Panc1 (cell line): ENCODE results near the gene TTC13. TPM values are rescaled to one million over a fixed set of nuclear protein-coding genes. Genes with fewer than 3 reads are reported as not detected.

Experiments used
- ATAC-seq: fragments of 200-7000 bp; cut with Tn5 transposase; 2 replicates; pipeline ENCODE4 v1.9.1; 2020; ENCODE audit warnings: mild to moderate bottlenecking, moderate library complexity
- BruUV-seq: library from RNA; stranded (reverse); fragments of 400-500 nt; replicated peaks from 2 replicates; lab custom pipeline; 2021; lab: Mats Ljungman, UMichigan
- CTCF ChIA-PET: fragments of 300-600 bp; sonication (Branson Sonifier 250); formaldehyde crosslinking; loops from one replicate; lab custom pipeline; 2022; ENCODE audit warnings: antibody characterized with exemption; lab: Charles Lee
- POLR2A ChIA-PET: fragments of 300-600 bp; sonication (Branson Sonifier 250); formaldehyde crosslinking; loops from one replicate; lab custom pipeline; 2022; ENCODE audit warnings: antibody characterized with exemption; lab: Charles Lee
- DNase-seq: peaks from one replicate; pipeline ENCODE4 v3.0.0-alpha.2; 2010; ENCODE audit warnings: low read depth, low spot score
- H3K27ac ChIP-seq: 2 replicates; pipeline ENCODE4 v1.5.1; 2011; ENCODE audit warnings: mild to moderate bottlenecking, low read length, inconsistent platforms
- H3K27me3 ChIP-seq: fragments of 200-500 bp; sonication (Bioruptor generic); 2 replicates; pipeline ENCODE4 v1.6.0; 2014; ENCODE audit warnings: low read length, inconsistent platforms; ENCODE audit not compliant: control insufficient read depth, insufficient read depth
- H3K36me3 ChIP-seq: fragments of 200-500 bp; sonication (Bioruptor generic); 2 replicates; pipeline ENCODE4 v1.5.1; 2014; ENCODE audit warnings: inconsistent platforms, mild to moderate bottlenecking, low read length, moderate library complexity; ENCODE audit not compliant: control insufficient read depth, insufficient read depth
- H3K4me1 ChIP-seq: 2 replicates; pipeline ENCODE4 v1.5.1; 2011; ENCODE audit warnings: inconsistent platforms, mild to moderate bottlenecking, low read length, moderate library complexity; ENCODE audit not compliant: control insufficient read depth, insufficient read depth
- H3K4me3 ChIP-seq, 2 experiments: 2 replicates each; pipeline ENCODE4 v1.5.1; 2011 to 2012; ENCODE audit warnings: low read depth in 2 of 2, low read length in 2 of 2, mild to moderate bottlenecking in 2 of 2, inconsistent platforms in 1 of 2, moderate library complexity in 1 of 2
- H3K9me3 ChIP-seq: fragments of 200-500 bp; sonication (Bioruptor generic); 2 replicates; pipeline ENCODE4 v1.5.1; 2014; ENCODE audit warnings: low read depth, mild to moderate bottlenecking, inconsistent platforms, low read length, moderate library complexity; ENCODE audit not compliant: control insufficient read depth, insufficient read depth
- CTCF ChIP-seq: fragments of 450-650 bp; IDR thresholded peaks from 2 replicates; pipeline ENCODE4 v1.5.1; 2017; ENCODE audit warnings: mild to moderate bottlenecking
- POLR2AphosphoS5 ChIP-seq: IDR thresholded peaks from 2 replicates; pipeline ENCODE4 v1.6.1; 2012; ENCODE audit warnings: mild to moderate bottlenecking, low read depth, low read length, moderate library complexity
- SIN3A ChIP-seq: IDR thresholded peaks from 2 replicates; pipeline ENCODE4 v1.6.1; 2012; ENCODE audit warnings: low read depth, mild to moderate bottlenecking, low read length, moderate library complexity, borderline replicate concordance; ENCODE audit not compliant: insufficient read depth
- TCF7L2 ChIP-seq: IDR thresholded peaks from 2 replicates; pipeline ENCODE4 v1.6.1; 2011; ENCODE audit warnings: mild to moderate bottlenecking, low read depth, low read length, inconsistent platforms
- in situ Hi-C: cut with HindIII; loops from 2 replicates; pipeline ENCODE4 v1.10.0; 2016; ENCODE audit warnings: low sequenced_read_pairs, low pct_unique_long_range_greater_than_20kb
- intact Hi-C: fragments of 100-400 bp; cut with micrococcal nuclease; formaldehyde crosslinking; loops from one replicate; pipeline ENCODE4 v1.10.0; 2022; ENCODE audit not compliant: unreplicated experiment
- total RNA-seq: library from RNA; stranded (reverse); gene quantifications from one replicate; pipeline ENCODE4 v1.2.1, GENCODE V29; 2021; ENCODE audit not compliant: unreplicated experiment
- TF ChIP-seq, protein P1 (sequence below), 2 experiments: IDR thresholded peaks; 2 replicates each; pipeline ENCODE4 v1.6.1; 2011 to 2012; ENCODE audit warnings: low read depth in 2 of 2, control low read depth in 1 of 2, low read length in 1 of 2, mild to moderate bottlenecking in 1 of 2, moderate library complexity in 1 of 2; ENCODE audit not compliant: insufficient read depth in 1 of 2

TTC13 gene
- total RNA-seq, 1 experiment from 2014 or later = 19.0 TPM

DNA sequence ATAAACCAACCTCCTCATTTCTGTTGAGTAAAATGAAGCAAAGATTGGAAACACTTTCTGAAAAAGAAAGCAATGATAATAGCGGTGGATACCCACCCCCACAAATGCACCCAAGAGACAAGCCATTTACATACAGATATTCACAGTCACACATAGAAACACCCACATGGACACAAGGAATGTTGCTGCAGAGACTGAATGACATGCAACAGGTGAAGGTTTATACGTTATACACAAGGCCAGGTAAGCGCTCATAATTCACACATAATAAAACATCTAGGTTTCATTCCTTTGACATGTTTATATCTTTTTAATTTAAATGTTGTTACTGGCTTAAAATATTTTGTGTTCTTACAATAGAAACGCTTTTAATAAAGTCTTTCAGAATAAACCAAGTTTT is 21.5 kb upstream of the TTC13 start:
- in situ Hi-C loops (no loop called here), intact Hi-C loops (no loop called here)
- TF ChIP-seq, protein P1, sequence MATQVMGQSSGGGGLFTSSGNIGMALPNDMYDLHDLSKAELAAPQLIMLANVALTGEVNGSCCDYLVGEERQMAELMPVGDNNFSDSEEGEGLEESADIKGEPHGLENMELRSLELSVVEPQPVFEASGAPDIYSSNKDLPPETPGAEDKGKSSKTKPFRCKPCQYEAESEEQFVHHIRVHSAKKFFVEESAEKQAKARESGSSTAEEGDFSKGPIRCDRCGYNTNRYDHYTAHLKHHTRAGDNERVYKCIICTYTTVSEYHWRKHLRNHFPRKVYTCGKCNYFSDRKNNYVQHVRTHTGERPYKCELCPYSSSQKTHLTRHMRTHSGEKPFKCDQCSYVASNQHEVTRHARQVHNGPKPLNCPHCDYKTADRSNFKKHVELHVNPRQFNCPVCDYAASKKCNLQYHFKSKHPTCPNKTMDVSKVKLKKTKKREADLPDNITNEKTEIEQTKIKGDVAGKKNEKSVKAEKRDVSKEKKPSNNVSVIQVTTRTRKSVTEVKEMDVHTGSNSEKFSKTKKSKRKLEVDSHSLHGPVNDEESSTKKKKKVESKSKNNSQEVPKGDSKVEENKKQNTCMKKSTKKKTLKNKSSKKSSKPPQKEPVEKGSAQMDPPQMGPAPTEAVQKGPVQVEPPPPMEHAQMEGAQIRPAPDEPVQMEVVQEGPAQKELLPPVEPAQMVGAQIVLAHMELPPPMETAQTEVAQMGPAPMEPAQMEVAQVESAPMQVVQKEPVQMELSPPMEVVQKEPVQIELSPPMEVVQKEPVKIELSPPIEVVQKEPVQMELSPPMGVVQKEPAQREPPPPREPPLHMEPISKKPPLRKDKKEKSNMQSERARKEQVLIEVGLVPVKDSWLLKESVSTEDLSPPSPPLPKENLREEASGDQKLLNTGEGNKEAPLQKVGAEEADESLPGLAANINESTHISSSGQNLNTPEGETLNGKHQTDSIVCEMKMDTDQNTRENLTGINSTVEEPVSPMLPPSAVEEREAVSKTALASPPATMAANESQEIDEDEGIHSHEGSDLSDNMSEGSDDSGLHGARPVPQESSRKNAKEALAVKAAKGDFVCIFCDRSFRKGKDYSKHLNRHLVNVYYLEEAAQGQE (IDR thresholded peaks at IDR 0.05; ENCODE audit: insufficient read depth in 1 of 2, low read depth in 2 of 2, low read length in 1 of 2) = no peak
- TF ChIP-seq POLR2AphosphoS5 = no peak
- no peak for TF ChIP-seq CTCF
- no peak for TF ChIP-seq SIN3A
- TF ChIP-seq TCF7L2 = no peak
- POLR2A ChIA-PET = no interaction called here
- Histone ChIP-seq H3K4me3 (no peak overlapping the region), H3K27me3 (no peaks in the 10 kb centered on the region), H3K36me3 (peaks cover 4% of the 10 kb centered on the region; the same call in 1 of the 2 replicates), H3K9me3 (no peaks in the 10 kb centered on the region), H3K27ac (no peak overlapping the region), H3K4me1 (no peaks in the 10 kb centered on the region)
- no TSS peak for BruUV-seq
- CTCF ChIA-PET = no interaction called here
- ATAC-seq (no peak), DNase-seq (no peak)

DNA sequence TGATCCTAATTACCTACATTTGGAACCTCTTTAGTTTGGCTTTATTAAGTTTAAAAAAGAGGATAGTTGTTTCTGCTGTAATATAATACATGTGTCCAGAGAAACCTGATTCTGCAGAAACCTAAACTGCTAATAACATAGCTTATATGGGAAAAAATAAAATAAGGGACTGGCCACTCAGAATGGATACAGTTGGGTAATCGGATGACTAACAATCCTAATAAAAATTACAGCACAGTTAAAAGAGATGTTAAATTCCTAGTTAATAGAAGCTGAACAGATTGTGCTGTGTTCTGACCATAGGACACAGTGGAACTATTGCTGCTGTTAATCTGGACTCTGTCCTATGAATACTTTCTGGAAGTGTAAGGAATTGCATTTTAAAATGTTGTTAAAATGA is 16.2 kb upstream of the TTC13 start:
- in situ Hi-C loops = no loop called here
- Histone ChIP-seq H3K4me3 (no peak overlapping the region), H3K4me1 (no peaks in the 10 kb centered on the region), H3K36me3 (peaks cover 13% of the 10 kb centered on the region; the same call in 1 of the 2 replicates), H3K27ac (no peak overlapping the region), H3K9me3 (no peaks in the 10 kb centered on the region), H3K27me3 (no peaks in the 10 kb centered on the region)
- ATAC-seq (no peak), DNase-seq (no peak)
- ChIA-PET CTCF (no interaction called here), POLR2A (no interaction called here)
- no peak for TF ChIP-seq TCF7L2
- TF ChIP-seq SIN3A = no peak
- TF ChIP-seq CTCF = no peak
- TF ChIP-seq, protein P1 (IDR thresholded peaks at IDR 0.05; ENCODE audit: insufficient read depth in 1 of 2, low read depth in 2 of 2, low read length in 1 of 2) = no peak
- no peak for TF ChIP-seq POLR2AphosphoS5
- intact Hi-C loops = no loop called here
- no TSS peak for BruUV-seq
